Keratinocyte (primary cell): ENCODE results near the gene POLD1. TPM values are rescaled to one million over a fixed set of nuclear protein-coding genes. Genes with fewer than 3 reads are reported as not detected.

Experiments
- DNase-seq: peaks from one replicate; pipeline ENCODE4 v3.0.0-alpha.2; 2011; ENCODE audit warnings: low read depth, missing footprints, low spot score
- FAIRE-seq: peaks from 2 replicates; lab custom pipeline; 2011; peaks lifted over from hg19 to GRCh38; lab: Jason Lieb, UNC
- H2AFZ ChIP-seq: 2 replicates; pipeline ENCODE4 v1.6.0; 2012; ENCODE audit warnings: low read length, control low read depth, inconsistent platforms; ENCODE audit not compliant: control insufficient read depth
- H3K27ac ChIP-seq: 2 replicates; pipeline ENCODE4 v1.5.1; 2011; ENCODE audit warnings: low read length; ENCODE audit not compliant: control insufficient read depth, insufficient read depth
- H3K27me3 ChIP-seq: 3 replicates; pipeline ENCODE4 v1.6.0; 2011; ENCODE audit warnings: low read length; ENCODE audit not compliant: control insufficient read depth, insufficient read depth; ENCODE audit errors: extremely low read depth
- H3K36me3 ChIP-seq, 2 experiments: 2 replicates in 1 of 2; 3 replicates in 1 of 2; pipeline ENCODE4 v1.5.1; 2011; ENCODE audit warnings: low read length in 2 of 2, mild to moderate bottlenecking in 1 of 2; ENCODE audit not compliant: control insufficient read depth in 2 of 2, insufficient read depth in 2 of 2; ENCODE audit errors: extremely low read depth in 1 of 2
- H3K4me1 ChIP-seq: 3 replicates; pipeline ENCODE4 v1.5.1; 2011; ENCODE audit warnings: low read length; ENCODE audit not compliant: control insufficient read depth, insufficient read depth; ENCODE audit errors: extremely low read depth
- H3K4me2 ChIP-seq: 3 replicates; pipeline ENCODE4 v1.6.0; 2011; ENCODE audit warnings: low read depth, low read length; ENCODE audit not compliant: control insufficient read depth, insufficient read depth; ENCODE audit errors: extremely low read depth
- H3K4me3 ChIP-seq, 3 experiments: fragments of 200-600 bp in 1 of 3; sonication (generic) in 1 of 3; 2 replicates in 2 of 3; 3 replicates in 1 of 3; pipeline ENCODE4 v1.5.1; 2011 to 2016; ENCODE audit warnings: low read length in 3 of 3, mild to moderate bottlenecking in 3 of 3, control low read depth in 2 of 3, inconsistent platforms in 1 of 3, low read depth in 1 of 3, mixed read lengths in 1 of 3, mixed run types in 1 of 3, moderate library complexity in 1 of 3; ENCODE audit not compliant: control insufficient read depth in 2 of 3, insufficient read depth in 2 of 3; ENCODE audit errors: extremely low read depth in 1 of 3
- H3K79me2 ChIP-seq: 2 replicates; pipeline ENCODE4 v1.6.0; 2012; ENCODE audit warnings: low read length; ENCODE audit not compliant: control insufficient read depth, insufficient read depth
- H3K9ac ChIP-seq: 3 replicates; pipeline ENCODE4 v1.6.0; 2011; ENCODE audit warnings: low read length; ENCODE audit not compliant: control insufficient read depth, insufficient read depth; ENCODE audit errors: extremely low read depth
- H3K9me1 ChIP-seq: 3 replicates; pipeline ENCODE4 v1.6.0; 2011; ENCODE audit warnings: low read length; ENCODE audit not compliant: control insufficient read depth, insufficient read depth; ENCODE audit errors: extremely low read depth
- H3K9me3 ChIP-seq: 2 replicates; pipeline ENCODE4 v1.5.1; 2012; ENCODE audit warnings: low read depth, low read length; ENCODE audit not compliant: control insufficient read depth
- H4K20me1 ChIP-seq: 3 replicates; pipeline ENCODE4 v1.6.0; 2011; ENCODE audit warnings: low read length; ENCODE audit not compliant: control insufficient read depth, insufficient read depth; ENCODE audit errors: extremely low read depth
- EZH2 ChIP-seq: IDR thresholded peaks from one replicate; pipeline ENCODE4 v1.6.1; 2012; ENCODE audit warnings: inconsistent platforms, mild to moderate bottlenecking, low read length, moderate library complexity
- dilution Hi-C: fragments of 300-500 bp; cut with MboI; formaldehyde crosslinking; loops from one replicate; pipeline ENCODE4 v1.7.0; 2020; ENCODE audit warnings: low sequenced_read_pairs; ENCODE audit not compliant: extremely low pct_ligation_motif_present
- polyA plus RNA-seq, 5 experiments: library from polyadenylated mRNA; depleted of rRNA in 3 of 5; stranded (reverse) in 3 of 5; stranded (forward) in 1 of 5; unstranded in 1 of 5; fragments of >200 nt; gene quantifications; 1 replicate in 1 of 5; 2 replicates in 3 of 5; 3 replicates in 1 of 5; pipeline versions ENCODE4 v1.2.1 to v1.2.3, GENCODE V29; 2011 to 2012; ENCODE audit warnings: missing spikeins in 2 of 5, low read depth in 1 of 5, low replicate concordance in 1 of 5
- TF ChIP-seq, protein P1 (sequence below), 3 experiments: IDR thresholded peaks in 1 of 3; conservative IDR thresholded peaks in 1 of 3; optimal IDR thresholded peaks in 1 of 3; 2 replicates in 2 of 3; 3 replicates in 1 of 3; pipeline versions ENCODE3 to v1.5.1; 2011; ENCODE audit warnings: low read length in 3 of 3, mild to moderate bottlenecking in 3 of 3, moderate library complexity in 2 of 3, control low read depth in 1 of 3, inconsistent platforms in 1 of 3; ENCODE audit not compliant: insufficient read depth in 2 of 3; ENCODE audit errors: extremely low read depth in 1 of 3

POLD1 gene
- polyA plus RNA-seq, 1 donor (not counting 4 experiments of a cell fraction or from before 2014, with no cell fraction given): 8.7 TPM

DNA sequence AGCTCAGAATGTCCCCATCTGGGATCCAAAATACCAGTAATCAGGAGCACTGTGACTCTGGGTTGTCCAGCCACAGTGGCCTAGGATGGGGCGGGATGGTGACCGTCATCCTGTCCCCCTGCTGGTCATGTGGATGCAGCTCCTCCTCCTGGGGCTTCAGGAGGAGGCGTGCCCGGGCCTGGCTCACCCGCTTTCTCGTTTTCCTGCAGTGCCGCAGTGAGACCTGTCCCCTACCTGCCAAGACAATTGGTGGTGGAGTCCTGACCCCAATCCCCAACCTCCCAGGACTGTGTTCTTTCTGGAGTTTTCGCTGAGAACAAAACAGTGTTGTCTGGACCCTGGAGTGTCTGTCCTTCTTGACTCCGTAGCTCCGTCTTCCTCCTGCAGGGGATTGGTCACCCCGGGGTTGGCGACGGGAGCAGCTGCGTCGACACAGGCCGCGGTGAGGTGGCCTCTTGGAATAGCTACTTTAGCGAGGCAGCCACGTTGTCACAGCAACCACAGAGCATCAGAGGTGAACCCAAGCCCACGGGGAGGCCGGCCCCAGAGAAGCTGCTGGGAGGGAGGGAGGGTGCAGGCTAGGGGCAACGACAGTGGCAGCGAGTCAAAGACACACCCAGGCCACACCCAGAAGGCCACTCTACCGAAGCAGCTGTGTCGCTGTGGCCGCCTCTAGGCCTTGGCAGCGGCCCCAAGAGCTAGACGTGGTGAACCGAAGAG, 82.0 kb downstream of the POLD1 start:
- dilution Hi-C loops: no loop called here
- no peak for TF ChIP-seq EZH2
- TF ChIP-seq, protein P1, sequence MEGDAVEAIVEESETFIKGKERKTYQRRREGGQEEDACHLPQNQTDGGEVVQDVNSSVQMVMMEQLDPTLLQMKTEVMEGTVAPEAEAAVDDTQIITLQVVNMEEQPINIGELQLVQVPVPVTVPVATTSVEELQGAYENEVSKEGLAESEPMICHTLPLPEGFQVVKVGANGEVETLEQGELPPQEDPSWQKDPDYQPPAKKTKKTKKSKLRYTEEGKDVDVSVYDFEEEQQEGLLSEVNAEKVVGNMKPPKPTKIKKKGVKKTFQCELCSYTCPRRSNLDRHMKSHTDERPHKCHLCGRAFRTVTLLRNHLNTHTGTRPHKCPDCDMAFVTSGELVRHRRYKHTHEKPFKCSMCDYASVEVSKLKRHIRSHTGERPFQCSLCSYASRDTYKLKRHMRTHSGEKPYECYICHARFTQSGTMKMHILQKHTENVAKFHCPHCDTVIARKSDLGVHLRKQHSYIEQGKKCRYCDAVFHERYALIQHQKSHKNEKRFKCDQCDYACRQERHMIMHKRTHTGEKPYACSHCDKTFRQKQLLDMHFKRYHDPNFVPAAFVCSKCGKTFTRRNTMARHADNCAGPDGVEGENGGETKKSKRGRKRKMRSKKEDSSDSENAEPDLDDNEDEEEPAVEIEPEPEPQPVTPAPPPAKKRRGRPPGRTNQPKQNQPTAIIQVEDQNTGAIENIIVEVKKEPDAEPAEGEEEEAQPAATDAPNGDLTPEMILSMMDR (optimal IDR thresholded peaks at IDR 0.05 in 1 of 3, IDR thresholded peaks at IDR 0.05 in 1 of 3, conservative IDR thresholded peaks at IDR 0.05 in 1 of 3; ENCODE audit: extremely low read depth in 1 of 3, insufficient read depth in 2 of 3, low read length in 3 of 3): peak in 1 of 3 experiments; percentile 15
- Histone ChIP-seq H3K9me3 (no peaks in the 10 kb centered on the region), H3K27ac (no peak overlapping the region), H3K4me2 (no peak overlapping the region), H2AFZ (no peak overlapping the region), H3K4me3 (no peak overlapping the region), H3K27me3 (peaks cover 11% of the 10 kb centered on the region), H3K79me2 (no peaks in the 10 kb centered on the region), H3K9ac (no peak overlapping the region), H4K20me1 (no peaks in the 10 kb centered on the region), H3K9me1 (no peaks in the 10 kb centered on the region), H3K4me1 (no peaks in the 10 kb centered on the region), H3K36me3 (no peaks in the 10 kb centered on the region)
- FAIRE-seq (no peak), DNase-seq (no peak)

DNA sequence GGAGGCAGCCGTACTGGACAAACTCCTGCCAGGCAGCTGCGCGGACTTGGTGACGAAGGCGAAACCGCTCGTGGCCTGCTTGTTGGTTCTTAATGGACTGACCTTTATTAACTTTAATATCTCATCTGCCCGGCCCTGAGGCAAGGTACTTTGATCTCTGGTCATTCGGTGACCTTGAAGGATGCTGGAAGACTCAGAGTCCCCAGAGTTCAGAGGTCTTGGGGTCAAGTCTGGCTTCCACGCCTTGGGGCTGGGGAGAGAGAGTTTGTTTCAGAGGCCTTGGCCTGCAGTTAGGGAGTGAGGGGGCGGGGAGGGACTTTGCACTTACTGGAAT, 82.5 kb downstream of the POLD1 start:
- no peaks in the 10 kb centered on the region for H3K36me3 ChIP-seq
- H3K4me2 ChIP-seq: no peak overlapping the region
- no peak overlapping the region for H3K27ac ChIP-seq
- DNase-seq: no peak
- no peak for FAIRE-seq
- H4K20me1 ChIP-seq: no peaks in the 10 kb centered on the region
- dilution Hi-C loops: no loop called here
- H3K79me2 ChIP-seq: no peaks in the 10 kb centered on the region
- H3K27me3 ChIP-seq: peaks cover 11% of the 10 kb centered on the region
- no peak overlapping the region for H3K4me3 ChIP-seq
- no peaks in the 10 kb centered on the region for H3K9me1 ChIP-seq
- TF ChIP-seq, protein P1 (optimal IDR thresholded peaks at IDR 0.05 in 1 of 3, IDR thresholded peaks at IDR 0.05 in 1 of 3, conservative IDR thresholded peaks at IDR 0.05 in 1 of 3; ENCODE audit: extremely low read depth in 1 of 3, insufficient read depth in 2 of 3, low read length in 3 of 3): no peak
- no peak for TF ChIP-seq EZH2
- H3K9ac ChIP-seq: no peak overlapping the region
- no peaks in the 10 kb centered on the region for H3K9me3 ChIP-seq
- no peaks in the 10 kb centered on the region for H3K4me1 ChIP-seq
- no peak overlapping the region for H2AFZ ChIP-seq
